ENCODE results near the gene ABTB1. TPM values are rescaled to one million over a fixed set of nuclear protein-coding genes. Genes with fewer than 3 reads are reported as not detected.

The ABTB1 gene
- total RNA-seq, 1 donor from 2014 or later: 8.7 TPM

DNA sequence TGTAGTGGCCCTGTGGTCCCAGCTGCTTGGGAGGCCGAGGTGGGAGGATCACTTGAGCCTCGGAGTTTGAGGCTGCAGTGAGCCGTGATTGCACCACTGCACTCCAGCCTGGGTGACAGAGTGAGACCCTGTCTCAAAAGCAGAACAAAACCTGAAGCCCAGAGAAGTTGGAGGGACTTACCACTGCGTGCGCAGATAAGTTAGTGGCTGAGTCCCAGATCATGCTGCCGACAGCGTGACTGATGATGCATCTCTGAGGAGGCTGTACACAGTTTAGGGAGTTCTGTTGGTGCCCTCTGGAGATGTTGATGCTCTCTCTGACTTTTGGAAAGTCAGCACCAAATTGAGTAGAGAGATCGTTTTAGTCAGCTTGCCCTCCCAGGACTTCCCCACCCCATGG is 15.8 kb upstream of the ABTB1 start:
- Mint-ChIP-seq H3K4me1 (ENCODE audit: unreplicated experiment) (peaks cover 4% of the 10 kb centered on the region), H3K27ac (ENCODE audit: unreplicated experiment) (no peak overlapping the region), H3K4me3 (ENCODE audit: unreplicated experiment) (no peak overlapping the region), H3K27me3 (ENCODE audit: unreplicated experiment) (no peaks in the 10 kb centered on the region), H3K36me3 (ENCODE audit: low read depth, unreplicated experiment) (no peaks in the 10 kb centered on the region), H3K9me3 (ENCODE audit: unreplicated experiment) (no peaks in the 10 kb centered on the region)
- no peak for DNase-seq (ENCODE audit: low spot score)
- TF ChIP-seq, protein P1, sequence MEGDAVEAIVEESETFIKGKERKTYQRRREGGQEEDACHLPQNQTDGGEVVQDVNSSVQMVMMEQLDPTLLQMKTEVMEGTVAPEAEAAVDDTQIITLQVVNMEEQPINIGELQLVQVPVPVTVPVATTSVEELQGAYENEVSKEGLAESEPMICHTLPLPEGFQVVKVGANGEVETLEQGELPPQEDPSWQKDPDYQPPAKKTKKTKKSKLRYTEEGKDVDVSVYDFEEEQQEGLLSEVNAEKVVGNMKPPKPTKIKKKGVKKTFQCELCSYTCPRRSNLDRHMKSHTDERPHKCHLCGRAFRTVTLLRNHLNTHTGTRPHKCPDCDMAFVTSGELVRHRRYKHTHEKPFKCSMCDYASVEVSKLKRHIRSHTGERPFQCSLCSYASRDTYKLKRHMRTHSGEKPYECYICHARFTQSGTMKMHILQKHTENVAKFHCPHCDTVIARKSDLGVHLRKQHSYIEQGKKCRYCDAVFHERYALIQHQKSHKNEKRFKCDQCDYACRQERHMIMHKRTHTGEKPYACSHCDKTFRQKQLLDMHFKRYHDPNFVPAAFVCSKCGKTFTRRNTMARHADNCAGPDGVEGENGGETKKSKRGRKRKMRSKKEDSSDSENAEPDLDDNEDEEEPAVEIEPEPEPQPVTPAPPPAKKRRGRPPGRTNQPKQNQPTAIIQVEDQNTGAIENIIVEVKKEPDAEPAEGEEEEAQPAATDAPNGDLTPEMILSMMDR (IDR thresholded peaks at IDR 0.05; ENCODE audit: unreplicated experiment): no peak

DNA sequence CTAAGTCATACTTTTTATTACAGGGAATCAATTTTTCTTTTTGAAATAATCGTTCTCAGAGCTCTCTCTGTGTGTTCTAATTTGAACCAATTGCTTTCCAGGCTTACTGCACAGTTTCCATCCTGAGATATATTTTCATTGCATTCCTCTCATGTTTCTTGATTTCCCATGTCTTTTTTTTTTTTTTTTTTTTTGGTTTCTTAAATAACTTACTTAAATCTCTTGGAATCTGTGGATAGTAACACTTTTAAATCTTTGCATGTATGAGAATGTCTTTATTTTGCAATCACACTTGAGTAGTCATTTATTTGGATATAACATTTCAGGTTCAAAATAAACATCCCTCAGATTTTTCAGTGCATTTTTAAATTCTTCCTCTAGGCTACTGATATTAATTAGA is 14.5 kb upstream of the ABTB1 start:
- no peak overlapping the region for H3K4me3 Mint-ChIP-seq (ENCODE audit: unreplicated experiment)
- TF ChIP-seq, protein P1 (IDR thresholded peaks at IDR 0.05; ENCODE audit: unreplicated experiment): no peak
- H3K27me3 Mint-ChIP-seq (ENCODE audit: unreplicated experiment): no peaks in the 10 kb centered on the region
- no peaks in the 10 kb centered on the region for H3K36me3 Mint-ChIP-seq (ENCODE audit: low read depth, unreplicated experiment)
- no peak for DNase-seq (ENCODE audit: low spot score)
- no peak overlapping the region for H3K27ac Mint-ChIP-seq (ENCODE audit: unreplicated experiment)
- peaks cover 4% of the 10 kb centered on the region for H3K4me1 Mint-ChIP-seq (ENCODE audit: unreplicated experiment)
- no peaks in the 10 kb centered on the region for H3K9me3 Mint-ChIP-seq (ENCODE audit: unreplicated experiment)

DNA sequence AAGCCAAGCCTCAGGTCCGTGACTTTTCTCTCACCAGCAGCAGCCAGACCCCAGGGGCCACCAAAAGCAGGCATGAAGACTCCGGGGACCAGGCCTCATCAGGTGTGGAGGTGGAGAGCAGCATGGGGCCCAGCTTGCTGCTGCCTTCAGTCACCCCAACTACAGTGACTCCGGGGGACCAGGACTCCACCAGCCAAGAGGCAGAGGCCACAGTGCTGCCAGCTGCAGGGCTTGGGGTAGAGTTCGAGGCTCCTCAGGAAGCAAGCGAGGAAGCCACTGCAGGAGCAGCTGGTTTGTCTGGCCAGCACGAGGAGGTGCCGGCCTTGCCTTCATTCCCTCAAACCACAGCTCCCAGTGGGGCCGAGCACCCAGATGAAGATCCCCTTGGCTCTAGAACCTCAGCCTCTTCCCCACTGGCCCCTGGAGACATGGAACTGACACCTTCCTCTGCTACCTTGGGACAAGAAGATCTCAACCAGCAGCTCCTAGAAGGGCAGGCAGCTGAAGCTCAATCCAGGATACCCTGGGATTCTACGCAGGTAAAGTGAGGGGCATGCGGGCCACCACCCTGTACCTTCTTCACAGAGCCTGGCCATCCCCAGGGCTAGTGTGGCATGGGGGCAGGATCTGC is 12.0 kb upstream of the ABTB1 start:
- no peaks in the 10 kb centered on the region for H3K27me3 Mint-ChIP-seq (ENCODE audit: unreplicated experiment)
- TF ChIP-seq, protein P1 (IDR thresholded peaks at IDR 0.05; ENCODE audit: unreplicated experiment): no peak
- no peak overlapping the region for H3K4me3 Mint-ChIP-seq (ENCODE audit: unreplicated experiment)
- no peak overlapping the region for H3K27ac Mint-ChIP-seq (ENCODE audit: unreplicated experiment)
- DNase-seq (ENCODE audit: low spot score): no peak
- no peaks in the 10 kb centered on the region for H3K9me3 Mint-ChIP-seq (ENCODE audit: unreplicated experiment)
- H3K36me3 Mint-ChIP-seq (ENCODE audit: low read depth, unreplicated experiment): no peaks in the 10 kb centered on the region
- H3K4me1 Mint-ChIP-seq (ENCODE audit: unreplicated experiment): peaks cover 4% of the 10 kb centered on the region

DNA sequence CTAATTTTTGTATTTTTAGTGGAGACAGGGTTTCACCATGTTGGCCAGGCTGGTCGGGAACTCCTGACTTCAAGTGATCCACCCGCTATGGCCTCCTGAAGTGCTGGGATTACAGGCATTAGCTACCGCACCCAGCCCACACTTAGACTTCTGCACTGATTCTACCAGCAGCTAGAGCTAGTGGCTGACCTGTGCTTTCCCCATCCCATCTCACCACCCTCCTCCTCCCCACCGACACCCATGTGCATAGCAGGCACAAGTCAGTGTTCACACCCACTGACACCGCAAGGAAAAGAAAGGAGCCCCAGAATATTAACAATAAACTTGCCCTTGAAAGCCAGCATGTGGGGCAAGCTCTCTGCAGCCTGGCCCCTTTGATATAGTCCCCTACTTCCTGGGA is 11.2 kb upstream of the ABTB1 start:
- peaks cover 4% of the 10 kb centered on the region for H3K4me1 Mint-ChIP-seq (ENCODE audit: unreplicated experiment)
- no peaks in the 10 kb centered on the region for H3K9me3 Mint-ChIP-seq (ENCODE audit: unreplicated experiment)
- H3K36me3 Mint-ChIP-seq (ENCODE audit: low read depth, unreplicated experiment): no peaks in the 10 kb centered on the region
- DNase-seq (ENCODE audit: low spot score): no peak
- no peak overlapping the region for H3K27ac Mint-ChIP-seq (ENCODE audit: unreplicated experiment)
- TF ChIP-seq, protein P1 (IDR thresholded peaks at IDR 0.05; ENCODE audit: unreplicated experiment): no peak
- no peak overlapping the region for H3K4me3 Mint-ChIP-seq (ENCODE audit: unreplicated experiment)
- no peaks in the 10 kb centered on the region for H3K27me3 Mint-ChIP-seq (ENCODE audit: unreplicated experiment)

DNA sequence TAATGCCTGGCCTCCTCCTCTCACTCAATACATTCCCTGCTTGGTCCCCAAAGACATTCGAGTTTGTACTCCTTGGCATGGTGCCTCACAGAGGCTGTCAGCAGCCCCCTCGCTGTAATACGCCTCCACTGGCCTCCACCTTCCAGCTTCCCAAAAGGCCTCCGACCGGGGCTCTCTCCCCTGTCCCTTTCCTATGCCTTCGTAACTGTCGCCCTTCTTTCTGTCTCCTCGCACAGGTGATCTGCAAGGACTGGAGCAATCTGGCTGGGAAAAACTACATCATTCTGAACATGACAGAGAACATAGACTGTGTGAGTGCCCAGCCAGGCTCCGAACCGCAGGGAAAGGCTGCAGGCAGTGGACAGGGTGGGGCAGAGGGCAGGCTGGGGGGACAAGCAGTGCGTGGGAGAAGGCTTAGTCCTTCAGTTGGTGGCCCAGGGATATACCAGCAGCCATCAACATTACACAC is 10.7 kb upstream of the ABTB1 start:
- peaks cover 4% of the 10 kb centered on the region for H3K4me1 Mint-ChIP-seq (ENCODE audit: unreplicated experiment)
- TF ChIP-seq, protein P1 (IDR thresholded peaks at IDR 0.05; ENCODE audit: unreplicated experiment): no peak
- H3K27me3 Mint-ChIP-seq (ENCODE audit: unreplicated experiment): peaks cover under 1% of the 10 kb centered on the region
- H3K27ac Mint-ChIP-seq (ENCODE audit: unreplicated experiment): no peak overlapping the region
- no peaks in the 10 kb centered on the region for H3K36me3 Mint-ChIP-seq (ENCODE audit: low read depth, unreplicated experiment)
- H3K9me3 Mint-ChIP-seq (ENCODE audit: unreplicated experiment): no peaks in the 10 kb centered on the region
- no peak for DNase-seq (ENCODE audit: low spot score)
- H3K4me3 Mint-ChIP-seq (ENCODE audit: unreplicated experiment): no peak overlapping the region

Measured in endothelial cell (in vitro differentiated cells).